SK-N-SH treated with all-trans-retinoic acid at 6 μM for 48 hours (cell line): ENCODE measurements around the gene GBX1.

Source experiments
- ATAC-seq: fragments of 200-7000 bp; cut with Tn5 transposase; 3 replicates; pipeline ENCODE4 v1.9.1; 2020; ENCODE audit warnings: mild to moderate bottlenecking, moderate library complexity
- ARNTL ChIP-seq: fragments of 450-650 bp; formaldehyde crosslinking; IDR thresholded peaks from 2 replicates; pipeline ENCODE4 v1.5.0; 2020; ENCODE audit warnings: low read depth, mild to moderate bottlenecking, moderate library complexity, borderline replicate concordance
- CSDC2 ChIP-seq: fragments of 250-450 bp; sonication (Bioruptor Pico); IDR thresholded peaks from 2 replicates; pipeline ENCODE4 v1.5.0; 2020; ENCODE audit warnings: mild to moderate bottlenecking, moderate library complexity
- GLIS3 ChIP-seq: fragments of 250-450 bp; sonication (Bioruptor Pico); IDR thresholded peaks from 2 replicates; pipeline ENCODE4 v1.5.0; 2020; ENCODE audit warnings: mild to moderate bottlenecking, moderate library complexity
- ISL1 ChIP-seq: fragments of 250-450 bp; sonication (Bioruptor Pico); IDR thresholded peaks from 2 replicates; pipeline ENCODE4 v2.1.2; 2022; ENCODE audit warnings: mild to moderate bottlenecking, moderate library complexity
- OSR1 ChIP-seq: fragments of 250-450 bp; sonication (Bioruptor Pico); IDR thresholded peaks from 2 replicates; pipeline ENCODE4 v1.8.0; 2022; ENCODE audit warnings: moderate library complexity, mild to moderate bottlenecking, inconsistent platforms
- PPARA ChIP-seq: fragments of 250-450 bp; sonication (Bioruptor Pico); IDR thresholded peaks from 2 replicates; pipeline ENCODE4 v1.5.0; 2020; ENCODE audit warnings: mild to moderate bottlenecking, borderline replicate concordance
- RARB ChIP-seq: fragments of 250-450 bp; sonication (Bioruptor Pico); IDR thresholded peaks from 2 replicates; pipeline ENCODE4 v1.8.0; 2021; ENCODE audit warnings: mild to moderate bottlenecking, moderate library complexity
- SNAI2 ChIP-seq: fragments of 250-450 bp; sonication (Bioruptor Pico); IDR thresholded peaks from 2 replicates; pipeline ENCODE4 v1.5.0; 2020; ENCODE audit warnings: mild to moderate bottlenecking, moderate library complexity
- TCF4 ChIP-seq: fragments of 250-450 bp; sonication (Bioruptor Pico); IDR thresholded peaks from 2 replicates; pipeline ENCODE4 v1.8.0; 2021; ENCODE audit warnings: mild to moderate bottlenecking, moderate library complexity, borderline replicate concordance
- TOX ChIP-seq: fragments of 250-450 bp; sonication (Bioruptor Pico); IDR thresholded peaks from 2 replicates; pipeline ENCODE4 v1.8.0; 2021; ENCODE audit warnings: mild to moderate bottlenecking, moderate library complexity, borderline replicate concordance
- ZC3H10 ChIP-seq: fragments of 250-450 bp; sonication (Bioruptor Pico); IDR thresholded peaks from 2 replicates; pipeline ENCODE4 v1.5.1; 2021; ENCODE audit warnings: mild to moderate bottlenecking, moderate library complexity
- ZFP3 ChIP-seq: fragments of 250-450 bp; sonication (Bioruptor Pico); IDR thresholded peaks from 2 replicates; pipeline ENCODE4 v1.5.0; 2020; ENCODE audit warnings: mild to moderate bottlenecking, moderate library complexity
- ZNF565 ChIP-seq: fragments of 450-650 bp; formaldehyde crosslinking; conservative IDR thresholded peaks from 2 replicates; pipeline ENCODE4 v1.5.0; 2020; ENCODE audit warnings: low read depth, mild to moderate bottlenecking, moderate library complexity
- ZNF8 ChIP-seq: fragments of 450-650 bp; formaldehyde crosslinking; IDR thresholded peaks from 2 replicates; pipeline ENCODE4 v1.5.0; 2020; ENCODE audit warnings: mild to moderate bottlenecking, moderate library complexity
- TF ChIP-seq, protein P1 (sequence below): fragments of 250-450 bp; sonication (Bioruptor Pico); IDR thresholded peaks from 2 replicates; pipeline ENCODE4 v1.5.1; 2021; ENCODE audit warnings: mild to moderate bottlenecking, moderate library complexity
- TF ChIP-seq, protein P2 (sequence below): fragments of 250-450 bp; sonication (Bioruptor Pico); IDR thresholded peaks from 2 replicates; pipeline ENCODE4 v1.8.0; 2021; ENCODE audit warnings: low read depth, mild to moderate bottlenecking, moderate library complexity, borderline replicate concordance
- TF ChIP-seq, protein P3 (sequence below): fragments of 250-450 bp; sonication (Bioruptor Pico); IDR thresholded peaks from 2 replicates; pipeline ENCODE4 v1.5.1; 2020; ENCODE audit warnings: low read depth, mild to moderate bottlenecking, moderate library complexity
- TF ChIP-seq, protein P4 (sequence below): fragments of 250-450 bp; sonication (Bioruptor Pico); IDR thresholded peaks from 2 replicates; pipeline ENCODE4 v1.8.0; 2020; ENCODE audit warnings: mild to moderate bottlenecking, moderate library complexity, borderline replicate concordance

GBX1 gene

DNA sequence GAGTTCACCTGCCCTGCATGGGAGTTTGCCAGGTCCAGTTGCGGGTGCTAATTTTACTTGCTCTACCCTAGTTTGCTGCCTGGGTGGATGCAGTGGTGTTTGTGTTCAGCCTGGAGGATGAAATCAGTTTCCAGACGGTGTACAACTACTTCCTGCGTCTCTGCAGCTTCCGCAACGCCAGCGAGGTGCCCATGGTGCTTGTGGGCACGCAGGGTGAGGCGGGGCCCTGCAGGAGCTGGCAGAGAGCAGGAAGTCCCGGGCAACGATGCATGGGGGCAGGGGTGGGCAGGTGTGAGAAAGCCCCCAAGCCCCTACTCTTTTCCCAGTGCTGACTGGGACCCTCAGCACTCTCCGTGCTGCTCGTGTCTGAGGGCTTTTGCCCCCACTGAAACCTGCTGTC is 49.9 kb downstream of the GBX1 start:
- no peak for ATAC-seq
- TF ChIP-seq ISL1 (no peak), GLIS3 (CRISPR knock-in tag) (no peak), ZNF565 (no peak), PPARA (CRISPR knock-in tag) (no peak), ZNF8 (CRISPR knock-in tag) (no peak), RARB (no peak), OSR1 (CRISPR knock-in tag) (no peak)
- TF ChIP-seq, protein P1, sequence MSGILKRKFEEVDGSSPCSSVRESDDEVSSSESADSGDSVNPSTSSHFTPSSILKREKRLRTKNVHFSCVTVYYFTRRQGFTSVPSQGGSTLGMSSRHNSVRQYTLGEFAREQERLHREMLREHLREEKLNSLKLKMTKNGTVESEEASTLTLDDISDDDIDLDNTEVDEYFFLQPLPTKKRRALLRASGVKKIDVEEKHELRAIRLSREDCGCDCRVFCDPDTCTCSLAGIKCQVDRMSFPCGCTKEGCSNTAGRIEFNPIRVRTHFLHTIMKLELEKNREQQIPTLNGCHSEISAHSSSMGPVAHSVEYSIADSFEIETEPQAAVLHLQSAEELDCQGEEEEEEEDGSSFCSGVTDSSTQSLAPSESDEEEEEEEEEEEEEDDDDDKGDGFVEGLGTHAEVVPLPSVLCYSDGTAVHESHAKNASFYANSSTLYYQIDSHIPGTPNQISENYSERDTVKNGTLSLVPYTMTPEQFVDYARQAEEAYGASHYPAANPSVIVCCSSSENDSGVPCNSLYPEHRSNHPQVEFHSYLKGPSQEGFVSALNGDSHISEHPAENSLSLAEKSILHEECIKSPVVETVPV, result no peak

DNA sequence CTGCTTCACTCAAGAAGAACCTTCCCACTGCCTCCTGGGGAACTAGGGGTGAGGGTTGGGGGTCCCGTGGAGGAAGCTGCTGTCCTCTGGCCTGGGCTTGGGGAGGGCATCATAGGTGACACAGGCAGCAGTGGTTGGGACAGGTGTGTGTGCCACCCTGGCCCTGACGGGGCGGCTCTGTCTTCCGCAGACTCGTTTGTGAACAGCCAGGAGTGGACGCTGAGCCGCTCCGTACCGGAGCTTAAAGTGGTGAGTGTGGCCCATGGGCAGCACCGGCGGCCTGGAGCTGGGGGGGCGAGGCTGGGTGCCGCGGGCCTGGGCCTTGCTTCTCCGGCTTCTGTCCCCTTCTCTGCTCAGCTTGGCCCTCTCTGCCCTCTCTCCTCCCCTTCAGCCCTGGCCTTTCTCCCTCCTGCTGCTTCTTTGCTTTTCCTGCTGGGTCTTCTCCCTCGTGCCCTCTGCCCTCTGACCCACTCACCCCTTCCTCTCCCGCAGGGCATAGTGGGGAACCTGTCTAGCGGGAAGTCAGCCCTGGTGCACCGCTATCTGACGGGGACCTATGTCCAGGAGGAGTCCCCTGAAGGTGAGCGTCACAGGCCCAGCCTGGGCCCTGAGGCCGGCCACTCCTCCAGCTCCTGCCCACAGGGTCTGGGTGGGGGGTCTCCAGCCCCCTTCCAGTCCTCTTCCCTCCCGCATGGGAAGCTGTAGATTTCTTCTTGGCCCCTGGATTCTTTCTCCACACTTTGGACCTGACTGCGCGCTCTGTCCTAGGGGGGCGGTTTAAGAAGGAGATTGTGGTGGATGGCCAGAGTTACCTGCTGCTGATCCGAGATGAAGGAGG is 50.7 kb downstream of the GBX1 start:
- no peak for ATAC-seq
- TF ChIP-seq TOX (CRISPR knock-in tag) (no peak), ZNF8 (CRISPR knock-in tag) (no peak), ARNTL (CRISPR knock-in tag) (no peak), TCF4 (CRISPR knock-in tag) (no peak), ZFP3 (CRISPR knock-in tag) (no peak), ZC3H10 (CRISPR knock-in tag) (no peak), ZNF565 (no peak), SNAI2 (CRISPR knock-in tag) (no peak), ISL1 (no peak), GLIS3 (CRISPR knock-in tag) (no peak), RARB (no peak)
- TF ChIP-seq, protein P2, sequence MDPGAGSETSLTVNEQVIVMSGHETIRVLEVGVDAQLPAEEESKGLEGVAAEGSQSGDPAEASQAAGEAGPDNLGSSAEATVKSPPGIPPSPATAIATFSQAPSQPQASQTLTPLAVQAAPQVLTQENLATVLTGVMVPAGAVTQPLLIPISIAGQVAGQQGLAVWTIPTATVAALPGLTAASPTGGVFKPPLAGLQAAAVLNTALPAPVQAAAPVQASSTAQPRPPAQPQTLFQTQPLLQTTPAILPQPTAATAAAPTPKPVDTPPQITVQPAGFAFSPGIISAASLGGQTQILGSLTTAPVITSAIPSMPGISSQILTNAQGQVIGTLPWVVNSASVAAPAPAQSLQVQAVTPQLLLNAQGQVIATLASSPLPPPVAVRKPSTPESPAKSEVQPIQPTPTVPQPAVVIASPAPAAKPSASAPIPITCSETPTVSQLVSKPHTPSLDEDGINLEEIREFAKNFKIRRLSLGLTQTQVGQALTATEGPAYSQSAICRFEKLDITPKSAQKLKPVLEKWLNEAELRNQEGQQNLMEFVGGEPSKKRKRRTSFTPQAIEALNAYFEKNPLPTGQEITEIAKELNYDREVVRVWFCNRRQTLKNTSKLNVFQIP (CRISPR knock-in tag), result no peak
- TF ChIP-seq, protein P1, result no peak

DNA sequence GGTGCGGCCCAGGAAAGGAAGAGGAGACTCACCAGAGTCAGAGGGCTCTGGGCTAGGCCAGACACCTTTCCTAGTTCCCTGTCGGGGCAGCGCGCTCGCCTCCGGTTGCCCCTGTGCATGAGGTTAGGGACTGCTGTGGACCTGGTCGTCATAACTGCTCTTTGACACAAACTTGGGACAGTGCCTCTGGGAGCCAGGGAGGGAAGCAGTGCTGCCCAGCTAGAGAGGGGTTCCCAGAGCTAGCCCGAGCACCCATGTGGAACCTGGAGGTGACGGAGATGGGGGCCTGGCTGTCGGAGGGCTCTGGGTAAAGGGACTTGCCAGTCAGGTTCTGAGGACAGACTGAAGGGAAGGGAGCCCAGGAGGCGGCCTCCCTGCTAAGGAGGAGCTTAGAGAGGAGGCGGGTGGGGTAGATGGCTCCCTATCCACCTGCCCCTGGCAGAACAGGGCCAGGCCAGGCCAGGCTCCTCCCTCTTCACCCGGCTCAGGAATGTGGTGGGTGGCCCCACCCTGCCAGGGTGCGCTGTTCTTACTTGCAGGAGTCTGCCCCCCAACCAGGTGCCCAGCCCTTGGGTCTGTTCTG is 51.6 kb downstream of the GBX1 start:
- no peak for ATAC-seq
- TF ChIP-seq, protein P3, sequence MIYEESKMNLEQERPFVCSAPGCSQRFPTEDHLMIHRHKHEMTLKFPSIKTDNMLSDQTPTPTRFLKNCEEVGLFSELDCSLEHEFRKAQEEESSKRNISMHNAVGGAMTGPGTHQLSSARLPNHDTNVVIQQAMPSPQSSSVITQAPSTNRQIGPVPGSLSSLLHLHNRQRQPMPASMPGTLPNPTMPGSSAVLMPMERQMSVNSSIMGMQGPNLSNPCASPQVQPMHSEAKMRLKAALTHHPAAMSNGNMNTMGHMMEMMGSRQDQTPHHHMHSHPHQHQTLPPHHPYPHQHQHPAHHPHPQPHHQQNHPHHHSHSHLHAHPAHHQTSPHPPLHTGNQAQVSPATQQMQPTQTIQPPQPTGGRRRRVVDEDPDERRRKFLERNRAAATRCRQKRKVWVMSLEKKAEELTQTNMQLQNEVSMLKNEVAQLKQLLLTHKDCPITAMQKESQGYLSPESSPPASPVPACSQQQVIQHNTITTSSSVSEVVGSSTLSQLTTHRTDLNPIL (CRISPR knock-in tag), result no peak
- TF ChIP-seq ARNTL (CRISPR knock-in tag) (no peak), RARB (no peak), TOX (CRISPR knock-in tag) (no peak), ZC3H10 (CRISPR knock-in tag) (no peak), CSDC2 (CRISPR knock-in tag) (no peak), TCF4 (CRISPR knock-in tag) (no peak), ZFP3 (CRISPR knock-in tag) (no peak), ISL1 (no peak), SNAI2 (CRISPR knock-in tag) (no peak)
- TF ChIP-seq, protein P4, sequence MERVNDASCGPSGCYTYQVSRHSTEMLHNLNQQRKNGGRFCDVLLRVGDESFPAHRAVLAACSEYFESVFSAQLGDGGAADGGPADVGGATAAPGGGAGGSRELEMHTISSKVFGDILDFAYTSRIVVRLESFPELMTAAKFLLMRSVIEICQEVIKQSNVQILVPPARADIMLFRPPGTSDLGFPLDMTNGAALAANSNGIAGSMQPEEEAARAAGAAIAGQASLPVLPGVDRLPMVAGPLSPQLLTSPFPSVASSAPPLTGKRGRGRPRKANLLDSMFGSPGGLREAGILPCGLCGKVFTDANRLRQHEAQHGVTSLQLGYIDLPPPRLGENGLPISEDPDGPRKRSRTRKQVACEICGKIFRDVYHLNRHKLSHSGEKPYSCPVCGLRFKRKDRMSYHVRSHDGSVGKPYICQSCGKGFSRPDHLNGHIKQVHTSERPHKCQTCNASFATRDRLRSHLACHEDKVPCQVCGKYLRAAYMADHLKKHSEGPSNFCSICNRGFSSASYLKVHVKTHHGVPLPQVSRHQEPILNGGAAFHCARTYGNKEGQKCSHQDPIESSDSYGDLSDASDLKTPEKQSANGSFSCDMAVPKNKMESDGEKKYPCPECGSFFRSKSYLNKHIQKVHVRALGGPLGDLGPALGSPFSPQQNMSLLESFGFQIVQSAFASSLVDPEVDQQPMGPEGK (CRISPR knock-in tag), result no peak
- TF ChIP-seq, protein P1, result no peak
